CD14-positive monocyte (primary cell): Measurements from ENCODE around the gene C1orf94. TPM values are rescaled to one million over a fixed set of nuclear protein-coding genes. Genes with fewer than 3 reads are reported as not detected.

Source experiments
- DNase-seq, 3 donors: peaks; one replicate each; pipeline ENCODE4 v3.0.0-alpha.2; 2011 to 2022
- H2AFZ ChIP-seq: 2 replicates; pipeline ENCODE4 v1.6.0; 2012; ENCODE audit warnings: mild to moderate bottlenecking, low read depth, low read length, inconsistent platforms; ENCODE audit not compliant: insufficient read depth, poor library complexity, severe bottlenecking
- H3K27ac ChIP-seq, 2 donors: 1 replicate in 1 of 2; 2 replicates in 1 of 2; pipeline ENCODE4 v1.5.1; 2012 to 2013; ENCODE audit warnings: low read length in 2 of 2, control low read depth in 1 of 2, inconsistent platforms in 1 of 2, low read depth in 1 of 2, mild to moderate bottlenecking in 1 of 2
- H3K27me3 ChIP-seq, 2 donors: one replicate each; pipeline versions ENCODE4 v1.6.0 to v1.6.1; 2011 to 2013; ENCODE audit warnings: low read length in 2 of 2; ENCODE audit not compliant: control insufficient read depth in 2 of 2, insufficient read depth in 2 of 2
- H3K36me3 ChIP-seq, 2 donors: replicated peaks in 1 of 2; 1 replicate in 1 of 2; 2 replicates in 1 of 2; pipeline versions ENCODE4 v1.5.1 to v1.6.1; 2012 to 2013; ENCODE audit warnings: low read length in 2 of 2, control low read depth in 1 of 2, inconsistent platforms in 1 of 2, mild to moderate bottlenecking in 1 of 2; ENCODE audit not compliant: insufficient read depth in 2 of 2, control insufficient read depth in 1 of 2
- H3K4me1 ChIP-seq, 2 donors: 1 replicate in 1 of 2; 2 replicates in 1 of 2; pipeline versions ENCODE4 v1.5.1 to v1.6.1; 2012 to 2013; ENCODE audit warnings: low read length in 2 of 2, control low read depth in 1 of 2, inconsistent platforms in 1 of 2, mild to moderate bottlenecking in 1 of 2, moderate library complexity in 1 of 2; ENCODE audit not compliant: insufficient read depth in 2 of 2, control insufficient read depth in 1 of 2
- H3K4me2 ChIP-seq: replicated peaks from 2 replicates; pipeline ENCODE3; 2012; ENCODE audit warnings: low read length, moderate library complexity, mild to moderate bottlenecking; ENCODE audit not compliant: poor library complexity, severe bottlenecking; ENCODE audit errors: extremely low read depth
- H3K4me3 ChIP-seq, 3 experiments: fragments of 200-600 bp in 1 of 3; sonication (generic) in 1 of 3; replicated peaks in 1 of 3; 1 replicate in 2 of 3; 2 replicates in 1 of 3; pipeline ENCODE4 v1.5.1; 2011 to 2013; ENCODE audit warnings: low read length in 3 of 3, mild to moderate bottlenecking in 3 of 3, control low read depth in 2 of 3, low read depth in 2 of 3, inconsistent platforms in 1 of 3, moderate library complexity in 1 of 3
- H3K79me2 ChIP-seq: 2 replicates; pipeline ENCODE4 v1.6.0; 2012; ENCODE audit warnings: mild to moderate bottlenecking, control low read depth, inconsistent platforms, low read length, moderate library complexity; ENCODE audit not compliant: insufficient read depth
- H3K9ac ChIP-seq: 2 replicates; pipeline ENCODE4 v1.6.0; 2017; ENCODE audit warnings: low read length, mild to moderate bottlenecking; ENCODE audit not compliant: insufficient read depth, poor library complexity, severe bottlenecking
- H3K9me3 ChIP-seq, 2 donors: replicated peaks in 1 of 2; 1 replicate in 1 of 2; 2 replicates in 1 of 2; pipeline versions ENCODE4 v1.5.1 to v1.6.1; 2012 to 2013; ENCODE audit warnings: low read length in 2 of 2, control low read depth in 1 of 2; ENCODE audit not compliant: control insufficient read depth in 1 of 2, insufficient read depth in 1 of 2
- H4K20me1 ChIP-seq: 2 replicates; pipeline ENCODE4 v1.6.0; 2012; ENCODE audit warnings: mild to moderate bottlenecking, low read length, control low read depth, moderate library complexity; ENCODE audit not compliant: insufficient read depth
- H3K27ac Mint-ChIP-seq, 7 donors: one replicate each; pipeline ENCODE4 v1.8.0; 2020; ENCODE audit warnings: mild to moderate bottlenecking in 7 of 7, mixed read lengths in 7 of 7, moderate library complexity in 6 of 7, inconsistent platforms in 2 of 7
- H3K27me3 Mint-ChIP-seq, 3 donors: one replicate each; pipeline ENCODE4 v1.8.0; 2021 to 2022; ENCODE audit warnings: low read depth in 3 of 3, mild to moderate bottlenecking in 3 of 3, mixed read lengths in 3 of 3, moderate library complexity in 3 of 3, inconsistent platforms in 1 of 3
- H3K36me3 Mint-ChIP-seq, 2 donors: one replicate each; pipeline ENCODE4 v1.8.0; 2020; ENCODE audit warnings: mixed read lengths in 2 of 2, inconsistent platforms in 1 of 2, mild to moderate bottlenecking in 1 of 2
- H3K4me1 Mint-ChIP-seq: one replicate; pipeline ENCODE4 v1.8.0; 2020; ENCODE audit warnings: mild to moderate bottlenecking, mixed read lengths
- H3K4me3 Mint-ChIP-seq, 2 donors: one replicate each; pipeline ENCODE4 v1.8.0; 2020; ENCODE audit warnings: mild to moderate bottlenecking in 2 of 2, mixed read lengths in 2 of 2, moderate library complexity in 1 of 2
- H3K9me3 Mint-ChIP-seq, 7 donors: one replicate each; pipeline ENCODE4 v1.8.0; 2020 to 2022; ENCODE audit warnings: mixed read lengths in 7 of 7, mild to moderate bottlenecking in 6 of 7, moderate library complexity in 6 of 7, inconsistent platforms in 2 of 7
- WGBS: methylation state at CpG from one replicate; pipeline ENCODE4 v1.1.5; 2013; ENCODE audit warnings: missing lambda C conversion rate; ENCODE audit not compliant: insufficient coverage; 5-methylcytosine and 5-hydroxymethylcytosine counted together
- intact Hi-C, 2 donors: fragments of 100-400 bp; cut with micrococcal nuclease; formaldehyde crosslinking; loops; one replicate each; pipeline versions ENCODE4 v1.15.0 to v1.15.1; 2023
- polyA plus RNA-seq, 3 donors: library from polyadenylated mRNA; depleted of rRNA in 1 of 3; unstranded in 2 of 3; stranded (reverse) in 1 of 3; fragments of 300-500 nt in 2 of 3; fragments of >200 nt in 1 of 3; fragmentation: Illumina TruSeq in 2 of 3; gene quantifications; 1 replicate in 2 of 3; 2 replicates in 1 of 3; pipeline ENCODE4 v1.2.3, GENCODE V29; 2012 to 2021
- TF ChIP-seq, protein P1 (sequence below): fragments of 200-600 bp; IDR thresholded peaks from one replicate; pipeline ENCODE4 v1.8.0; 2022; ENCODE audit warnings: antibody characterized with exemption, mild to moderate bottlenecking

The C1orf94 gene
- polyA plus RNA-seq, 3 donors, result not detected

DNA sequence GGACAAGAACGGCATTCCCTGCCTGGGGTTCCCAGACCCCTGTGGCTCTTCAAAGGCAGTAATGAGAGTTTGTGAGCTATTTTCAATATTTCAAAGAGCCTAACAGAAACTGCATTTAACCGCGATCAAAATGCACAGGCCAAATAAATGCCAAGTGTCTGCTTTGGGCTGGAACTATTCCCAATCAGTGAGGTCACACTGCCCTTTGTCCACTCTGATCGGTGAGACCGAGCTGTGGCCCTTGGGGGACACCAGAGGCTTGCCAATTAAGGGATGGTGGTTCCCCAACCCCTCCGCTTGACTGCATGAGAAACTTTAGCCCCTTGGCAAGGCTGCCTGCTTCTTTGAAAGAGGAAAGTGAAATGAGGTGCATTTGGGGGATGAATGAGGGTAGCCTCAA, 31.9 kb upstream of the C1orf94 start:
- Mint-ChIP-seq H3K9me3 (peaks cover 0 to 5% (median 0%) of the 10 kb centered on the region in 7 donors), H3K4me1 (peaks cover 6% of the 10 kb centered on the region), H3K27ac (no peak overlapping the region), H3K27me3 (peaks cover 2 to 5% (median 2%) of the 10 kb centered on the region in 3 donors), H3K36me3 (no peaks in the 10 kb centered on the region), H3K4me3 (no peak overlapping the region)
- Histone ChIP-seq H3K27me3 (no peaks in the 10 kb centered on the region), H3K36me3 (no peaks in the 10 kb centered on the region), H3K4me1 (peaks cover 0 to 3% of the 10 kb centered on the region in 2 donors), H3K4me3 (no peak overlapping the region), H3K79me2 (no peaks in the 10 kb centered on the region), H3K9me3 (no peaks in the 10 kb centered on the region), H3K4me2 (no peak overlapping the region), H4K20me1 (no peaks in the 10 kb centered on the region), H2AFZ (no peak overlapping the region), H3K9ac (no peak overlapping the region), H3K27ac (no peak overlapping the region)
- no peak for DNase-seq
- intact Hi-C loops, result no loop called here
- TF ChIP-seq, protein P1, sequence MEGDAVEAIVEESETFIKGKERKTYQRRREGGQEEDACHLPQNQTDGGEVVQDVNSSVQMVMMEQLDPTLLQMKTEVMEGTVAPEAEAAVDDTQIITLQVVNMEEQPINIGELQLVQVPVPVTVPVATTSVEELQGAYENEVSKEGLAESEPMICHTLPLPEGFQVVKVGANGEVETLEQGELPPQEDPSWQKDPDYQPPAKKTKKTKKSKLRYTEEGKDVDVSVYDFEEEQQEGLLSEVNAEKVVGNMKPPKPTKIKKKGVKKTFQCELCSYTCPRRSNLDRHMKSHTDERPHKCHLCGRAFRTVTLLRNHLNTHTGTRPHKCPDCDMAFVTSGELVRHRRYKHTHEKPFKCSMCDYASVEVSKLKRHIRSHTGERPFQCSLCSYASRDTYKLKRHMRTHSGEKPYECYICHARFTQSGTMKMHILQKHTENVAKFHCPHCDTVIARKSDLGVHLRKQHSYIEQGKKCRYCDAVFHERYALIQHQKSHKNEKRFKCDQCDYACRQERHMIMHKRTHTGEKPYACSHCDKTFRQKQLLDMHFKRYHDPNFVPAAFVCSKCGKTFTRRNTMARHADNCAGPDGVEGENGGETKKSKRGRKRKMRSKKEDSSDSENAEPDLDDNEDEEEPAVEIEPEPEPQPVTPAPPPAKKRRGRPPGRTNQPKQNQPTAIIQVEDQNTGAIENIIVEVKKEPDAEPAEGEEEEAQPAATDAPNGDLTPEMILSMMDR, result no peak
- 98% methylated on average over 5 of the region's 6 CpGs for WGBS

- H3K4me1 ChIP-seq, result no peaks in the 10 kb centered on the region
- no peak overlapping the region for H3K4me3 ChIP-seq
- H3K9ac ChIP-seq, result no peak overlapping the region
- no peak overlapping the region for H3K27ac ChIP-seq
- TF ChIP-seq, protein P1, result no peak
- no peaks in the 10 kb centered on the region for H3K4me1 Mint-ChIP-seq
- peaks cover 2 to 8% (median 2%) of the 10 kb centered on the region in 3 donors for H3K27me3 Mint-ChIP-seq
- no peak overlapping the region for H2AFZ ChIP-seq
- no peaks in the 10 kb centered on the region for H3K36me3 ChIP-seq
- intact Hi-C loops, result no loop called here
- H3K4me3 Mint-ChIP-seq, result no peak overlapping the region
- H3K79me2 ChIP-seq, result no peaks in the 10 kb centered on the region
- H3K36me3 Mint-ChIP-seq, result no peaks in the 10 kb centered on the region
- peaks cover 0 to 3% (median 0%) of the 10 kb centered on the region in 7 donors for H3K9me3 Mint-ChIP-seq
- WGBS, result 3% methylated on average over 4 of the region's 4 CpGs
- no peaks in the 10 kb centered on the region for H3K9me3 ChIP-seq
- no peak for DNase-seq
- no peak overlapping the region for H3K27ac Mint-ChIP-seq
- no peaks in the 10 kb centered on the region for H3K27me3 ChIP-seq
- no peaks in the 10 kb centered on the region for H4K20me1 ChIP-seq
- no peak overlapping the region for H3K4me2 ChIP-seq
Measured at GRCh38 chr1:34147301-34147700, 29.4 kb upstream of the C1orf94 start.
